GM13976 (cell line): ENCODE measurements around the gene SH3RF1.

ENCODE experiments used
- DNase-seq: peaks from one replicate; pipeline ENCODE4 v3.0.0; 2012; ENCODE audit warnings: low spot score
- in situ Hi-C: fragments of 300-500 bp; cut with MboI; formaldehyde crosslinking; loops from one replicate; pipeline ENCODE4 v1.12.0; 2022; ENCODE audit warnings: low sequenced_read_pairs, mixed read lengths, inconsistent platforms; ENCODE audit not compliant: unreplicated experiment
- TF ChIP-seq, protein P1 (sequence below): IDR thresholded peaks from 2 replicates; pipeline ENCODE4 v1.5.1; 2012; ENCODE audit warnings: borderline replicate concordance, mild to moderate bottlenecking; ENCODE audit not compliant: insufficient read depth; ENCODE audit errors: extremely low read depth, missing control alignments, control extremely low read depth

Gene SH3RF1

DNA sequence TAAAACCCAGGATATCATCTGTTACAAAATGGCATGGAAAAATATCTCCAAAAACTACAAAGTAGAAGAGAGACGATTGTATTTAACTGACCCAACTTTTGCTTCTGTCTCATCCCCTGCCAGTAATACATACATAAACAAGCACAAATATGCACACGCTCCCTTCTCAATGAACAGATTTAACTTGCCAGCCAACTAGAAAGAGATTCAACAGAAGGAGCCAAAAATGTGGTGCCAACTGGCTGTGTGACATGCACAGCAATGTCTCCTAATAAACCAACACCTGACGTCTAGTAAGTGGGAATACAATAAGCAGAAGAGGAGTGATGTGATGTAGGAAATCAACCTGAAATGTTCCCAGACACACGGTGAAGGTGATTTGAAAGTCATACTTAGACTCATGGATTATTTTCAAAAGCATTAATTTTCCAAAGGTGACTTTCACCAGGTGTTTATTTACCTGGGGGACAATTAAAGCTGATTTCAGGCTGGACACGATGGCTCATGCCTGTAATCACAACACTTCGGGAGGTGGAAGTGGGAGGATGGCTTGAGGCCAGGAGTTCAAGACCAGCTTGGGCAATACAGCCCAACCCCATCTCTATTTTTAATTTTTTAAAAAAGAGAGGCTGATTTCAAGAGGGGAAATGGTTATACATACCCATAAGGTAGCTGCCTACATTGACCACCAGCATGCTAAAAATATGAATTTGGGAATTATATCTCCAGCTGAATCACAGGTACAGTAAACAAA is 33.7 kb downstream of the SH3RF1 start:
- no peak for DNase-seq
- in situ Hi-C loops, result no loop called here
- TF ChIP-seq, protein P1, sequence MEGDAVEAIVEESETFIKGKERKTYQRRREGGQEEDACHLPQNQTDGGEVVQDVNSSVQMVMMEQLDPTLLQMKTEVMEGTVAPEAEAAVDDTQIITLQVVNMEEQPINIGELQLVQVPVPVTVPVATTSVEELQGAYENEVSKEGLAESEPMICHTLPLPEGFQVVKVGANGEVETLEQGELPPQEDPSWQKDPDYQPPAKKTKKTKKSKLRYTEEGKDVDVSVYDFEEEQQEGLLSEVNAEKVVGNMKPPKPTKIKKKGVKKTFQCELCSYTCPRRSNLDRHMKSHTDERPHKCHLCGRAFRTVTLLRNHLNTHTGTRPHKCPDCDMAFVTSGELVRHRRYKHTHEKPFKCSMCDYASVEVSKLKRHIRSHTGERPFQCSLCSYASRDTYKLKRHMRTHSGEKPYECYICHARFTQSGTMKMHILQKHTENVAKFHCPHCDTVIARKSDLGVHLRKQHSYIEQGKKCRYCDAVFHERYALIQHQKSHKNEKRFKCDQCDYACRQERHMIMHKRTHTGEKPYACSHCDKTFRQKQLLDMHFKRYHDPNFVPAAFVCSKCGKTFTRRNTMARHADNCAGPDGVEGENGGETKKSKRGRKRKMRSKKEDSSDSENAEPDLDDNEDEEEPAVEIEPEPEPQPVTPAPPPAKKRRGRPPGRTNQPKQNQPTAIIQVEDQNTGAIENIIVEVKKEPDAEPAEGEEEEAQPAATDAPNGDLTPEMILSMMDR, result no peak

DNA sequence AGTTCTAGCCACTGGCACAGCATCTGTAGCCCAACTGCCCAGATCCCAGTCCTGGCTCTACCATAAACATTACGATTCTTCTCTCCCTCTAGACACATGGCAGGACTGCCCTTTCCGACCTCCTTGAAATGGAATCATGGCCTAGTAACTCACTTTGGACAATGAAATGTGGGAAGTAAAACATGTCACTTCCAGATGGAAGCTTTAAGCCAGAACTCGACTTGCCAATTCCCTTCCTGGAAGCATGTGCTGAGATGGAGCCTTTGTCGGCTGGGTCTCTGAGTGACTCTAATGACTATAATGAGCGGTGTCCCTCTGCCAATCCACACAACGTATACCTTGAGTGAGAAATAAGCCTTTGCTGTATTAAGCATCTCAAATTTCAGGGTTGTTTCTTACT is 34.7 kb downstream of the SH3RF1 start:
- DNase-seq, result no peak
- in situ Hi-C loops, result no loop called here
- TF ChIP-seq, protein P1, result no peak

DNA sequence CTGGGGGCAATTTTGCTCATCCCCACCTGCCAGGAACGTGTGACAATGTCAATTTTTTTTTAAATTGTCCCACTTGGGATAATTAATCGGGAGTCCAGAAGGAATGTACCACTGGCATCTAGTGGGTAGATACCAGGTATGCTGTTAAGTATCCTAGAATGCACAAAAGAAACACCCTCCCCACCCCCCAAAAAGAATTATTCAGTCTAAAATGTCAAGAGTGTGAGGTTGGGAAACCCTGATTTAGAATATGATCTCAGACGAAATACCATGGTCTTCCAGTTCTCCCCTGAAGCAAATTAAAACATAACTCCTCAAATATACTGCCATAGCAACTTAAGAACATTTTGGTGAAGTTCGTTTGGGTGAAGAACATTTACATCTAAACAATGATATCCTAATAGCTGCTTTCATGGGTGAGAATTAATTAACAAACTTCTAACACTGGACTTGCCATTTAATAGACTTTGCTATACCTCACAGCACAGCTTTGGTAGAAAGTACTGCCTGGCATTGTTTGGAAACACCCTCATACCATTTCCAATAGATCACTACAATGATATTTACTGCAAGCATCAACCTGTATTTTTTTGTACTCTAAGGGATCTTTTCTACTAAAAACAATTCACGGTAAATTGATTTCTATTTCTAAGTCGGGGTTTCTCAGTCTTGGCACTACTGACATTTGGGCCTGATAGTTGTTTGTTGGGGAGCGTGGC is 36.5 kb downstream of the SH3RF1 start:
- in situ Hi-C loops, result no loop called here
- no peak for DNase-seq
- TF ChIP-seq, protein P1, result no peak

DNA sequence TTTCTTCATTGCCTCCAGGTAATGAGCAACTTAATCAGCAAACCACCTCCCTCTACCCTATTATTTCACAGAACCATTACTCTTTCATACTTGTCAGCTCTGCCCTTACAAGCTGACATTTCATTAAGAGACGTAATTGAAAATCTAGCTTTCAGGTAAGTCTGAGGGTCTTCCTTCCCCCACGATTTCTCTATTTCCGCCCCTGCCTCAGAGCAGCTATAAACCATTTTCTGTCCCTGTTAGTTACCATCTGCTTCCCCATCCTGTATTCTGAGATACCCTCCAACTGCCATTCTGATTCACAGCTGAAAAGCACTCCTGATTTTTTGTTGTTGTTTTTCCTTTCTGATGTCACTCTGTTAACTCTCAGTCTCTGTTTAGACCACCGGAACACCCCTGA is 37.1 kb downstream of the SH3RF1 start:
- TF ChIP-seq, protein P1, result no peak
- in situ Hi-C loops, result no loop called here
- DNase-seq, result no peak

DNA sequence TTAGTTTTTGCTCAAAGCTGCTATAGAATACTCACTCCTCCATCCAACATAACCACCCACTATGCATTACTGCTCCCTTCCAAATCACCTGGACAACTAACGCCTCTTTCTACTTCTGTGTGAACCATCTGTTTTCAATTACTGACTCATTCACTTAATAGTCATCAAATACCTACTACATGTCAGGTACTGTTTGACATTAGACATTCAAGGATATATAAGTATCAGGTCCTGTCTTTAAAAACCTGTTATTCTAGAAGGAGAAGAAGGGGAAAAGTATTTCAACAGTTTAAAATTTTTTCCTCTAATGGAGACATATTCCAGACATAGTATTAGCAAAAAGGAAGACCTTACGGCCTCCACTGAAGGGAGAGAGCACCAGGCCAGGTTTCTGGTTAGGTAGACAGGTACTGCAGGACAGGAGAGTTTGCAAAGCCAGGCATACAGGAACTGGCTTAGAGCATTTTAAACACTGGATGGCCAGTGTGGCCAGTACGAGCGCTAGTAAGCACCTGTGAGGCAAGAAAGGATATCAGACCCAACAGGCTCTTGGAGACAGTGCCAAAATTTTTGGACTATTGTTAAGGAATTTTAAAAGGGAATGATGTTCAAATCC is 39.0 kb downstream of the SH3RF1 start:
- no peak for DNase-seq
- TF ChIP-seq, protein P1, result no peak
- in situ Hi-C loops, result no loop called here

DNA sequence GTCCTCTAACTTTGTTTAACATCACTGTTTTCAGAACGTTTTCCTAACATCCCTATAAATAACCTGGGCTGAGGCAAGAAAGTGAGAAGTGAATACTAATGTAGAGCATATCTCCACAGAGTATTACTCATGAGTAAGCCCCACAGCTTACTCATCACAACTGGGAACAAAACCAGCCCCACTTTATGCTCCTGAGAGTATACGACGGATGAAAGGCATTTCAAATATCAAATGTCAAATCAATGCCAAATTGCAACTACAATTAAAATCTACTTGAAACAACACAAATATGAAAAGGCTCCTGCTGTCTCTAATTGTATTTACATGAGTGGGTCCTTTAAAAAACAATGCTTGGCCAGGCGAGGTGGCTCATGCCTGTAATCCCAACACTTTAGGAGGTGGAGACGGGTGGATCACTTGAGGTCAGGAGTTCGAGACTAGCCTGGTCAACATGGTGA is 41.2 kb downstream of the SH3RF1 start:
- no peak for DNase-seq
- in situ Hi-C loops, result no loop called here
- TF ChIP-seq, protein P1, result no peak
